GM12878 (cell line): ENCODE measurements around the gene KIFAP3. TPM values are rescaled to one million over a fixed set of nuclear protein-coding genes. Genes with fewer than 3 reads are reported as not detected.
"Not testable (repeated sequence)": the region's sequence is repeated elsewhere in the genome, so short reads cannot be mapped to it uniquely, and the experiment has no call there.

Source experiments
- ATAC-seq: fragments of 200-7000 bp; cut with Tn5 transposase; 3 replicates; pipeline ENCODE4 v1.9.1; 2020; ENCODE audit warnings: mild to moderate bottlenecking, moderate library complexity
- BruUV-seq: library from RNA; stranded (reverse); fragments of 400-500 nt; replicated peaks from 2 replicates; lab custom pipeline; 2021; lab: Mats Ljungman, UMichigan
- CTCF ChIA-PET: fragments of 300-600 bp; sonication (Branson Sonifier 250); formaldehyde crosslinking; extraction: SDS; loops from one replicate; lab custom pipeline; 2021; ENCODE audit warnings: inconsistent platforms; lab: Yijun Ruan, JAX
- POLR2A ChIA-PET: fragments of 350-600 bp; formaldehyde crosslinking; extraction: SDS; loops from one replicate; lab custom pipeline; 2021; ENCODE audit warnings: inconsistent platforms; lab: Charles Lee
- RAD21 ChIA-PET: fragments of 300-600 bp; sonication (Branson Sonifier 250); formaldehyde crosslinking; loops from one replicate; lab custom pipeline; 2023; ENCODE audit warnings: antibody characterized with exemption; ENCODE audit not compliant: unreplicated experiment; lab: Charles Lee
- SMC1A ChIA-PET: fragments of 300-600 bp; sonication (Branson Sonifier 250); formaldehyde crosslinking; loops from one replicate; lab custom pipeline; 2023; ENCODE audit not compliant: unreplicated experiment, uncharacterized antibody; lab: Charles Lee
- DNase-seq: peaks from one replicate; pipeline ENCODE4 v3.0.0-alpha.2; 2011; ENCODE audit warnings: low read depth, low spot score
- FAIRE-seq: peaks from 3 replicates; lab custom pipeline; 2011; peaks lifted over from hg19 to GRCh38; lab: Jason Lieb, UNC
- H2AFZ ChIP-seq: 2 replicates; pipeline ENCODE4 v1.6.0; 2011; ENCODE audit warnings: low read depth, low read length, control low read depth; ENCODE audit not compliant: control insufficient read depth
- H3K27ac ChIP-seq: 2 replicates; pipeline ENCODE4 v1.5.1; 2011; ENCODE audit warnings: control low read depth; ENCODE audit not compliant: control insufficient read depth, insufficient read depth
- H3K27me3 ChIP-seq, 2 experiments: replicated peaks in 1 of 2; 2 replicates each; pipeline versions ENCODE4 v1.6.0 to v1.6.1; 2011; ENCODE audit warnings: low read length in 1 of 2; ENCODE audit not compliant: control insufficient read depth in 2 of 2, insufficient read depth in 2 of 2
- H3K36me3 ChIP-seq, 2 experiments: 2 replicates each; pipeline ENCODE4 v1.5.1; 2011; ENCODE audit warnings: low read length in 1 of 2; ENCODE audit not compliant: control insufficient read depth in 2 of 2, insufficient read depth in 2 of 2
- H3K4me1 ChIP-seq: 2 replicates; pipeline ENCODE4 v1.6.1; 2011; ENCODE audit warnings: mild to moderate bottlenecking, low read length, moderate library complexity, mixed read lengths; ENCODE audit not compliant: control insufficient read depth, insufficient read depth
- H3K4me2 ChIP-seq: 2 replicates; pipeline ENCODE4 v1.6.0; 2011; ENCODE audit warnings: control low read depth; ENCODE audit not compliant: control insufficient read depth, insufficient read depth
- H3K4me3 ChIP-seq: fragments of 200-600 bp; sonication (generic); 2 replicates; pipeline ENCODE4 v1.5.1; 2016
- H3K79me2 ChIP-seq: 2 replicates; pipeline ENCODE4 v1.6.0; 2011; ENCODE audit warnings: low read length; ENCODE audit not compliant: control insufficient read depth, insufficient read depth
- H3K9ac ChIP-seq: 2 replicates; pipeline ENCODE4 v1.8.0; 2011; ENCODE audit warnings: low read length, control low read depth, mixed read lengths; ENCODE audit not compliant: control insufficient read depth, insufficient read depth
- H3K9me3 ChIP-seq: replicated peaks from 3 replicates; pipeline ENCODE4 v1.5.1; 2011; ENCODE audit warnings: mild to moderate bottlenecking, low read length; ENCODE audit not compliant: control insufficient read depth, insufficient read depth
- H4K20me1 ChIP-seq: 2 replicates; pipeline ENCODE4 v1.6.0; 2011; ENCODE audit not compliant: control insufficient read depth, insufficient read depth
- ATF2 ChIP-seq: IDR thresholded peaks from 2 replicates; pipeline ENCODE4 v1.6.1; 2012; ENCODE audit warnings: low read length, inconsistent platforms
- ATF7 ChIP-seq: fragments of 450-650 bp; IDR thresholded peaks from 2 replicates; pipeline ENCODE4 v1.6.1; 2016; ENCODE audit warnings: low read depth, mild to moderate bottlenecking
- BHLHE40 ChIP-seq, 2 experiments: fragments of 450-650 bp in 1 of 2; IDR thresholded peaks; 2 replicates each; pipeline ENCODE4 v1.6.1; 2011 to 2017; ENCODE audit warnings: low read depth in 2 of 2, borderline replicate concordance in 1 of 2, improper control_type of control experiment in 1 of 2, low read length in 1 of 2, mild to moderate bottlenecking in 1 of 2
- CUX1 ChIP-seq: IDR thresholded peaks from 2 replicates; pipeline ENCODE4 v1.6.1; 2012; ENCODE audit warnings: improper control_type of control experiment, low read depth, low read length; ENCODE audit not compliant: insufficient replicate concordance
- IKZF1 ChIP-seq: fragments of 450-650 bp; conservative IDR thresholded peaks from 2 replicates; pipeline ENCODE4 v1.6.1; 2017; ENCODE audit warnings: antibody characterized with exemption, mild to moderate bottlenecking
- MTA3 ChIP-seq: IDR thresholded peaks from 2 replicates; pipeline ENCODE4 v1.6.1; 2012; ENCODE audit warnings: low read length, inconsistent platforms, borderline replicate concordance
- RELB ChIP-seq: fragments of 450-650 bp; IDR thresholded peaks from 2 replicates; pipeline ENCODE4 v1.6.1; 2017; ENCODE audit warnings: low read depth, mild to moderate bottlenecking, moderate library complexity
- WGBS: methylation state at CpG from one replicate; pipeline ENCODE4 v1.1.6; 2016; ENCODE audit warnings: low lambda C conversion rate; ENCODE audit not compliant: insufficient replicate concordance, insufficient coverage; ENCODE audit errors: missing lambda C conversion rate; 5-methylcytosine and 5-hydroxymethylcytosine counted together
- in situ Hi-C: fragments of 300-500 bp; cut with MboI; formaldehyde crosslinking; loops from 9 replicates; pipeline ENCODE4 v1.14.3; 2018; ENCODE audit warnings: mixed read lengths
- intact Hi-C: fragments of 100-400 bp; cut with micrococcal nuclease; formaldehyde crosslinking; loops from one replicate; pipeline ENCODE4 v1.14.2; 2022; ENCODE audit not compliant: unreplicated experiment
- polyA plus RNA-seq, 11 experiments: library from polyadenylated mRNA; depleted of rRNA in 4 of 11; unstranded in 6 of 11; stranded (reverse) in 5 of 11; fragments of >200 nt; fragmentation: Nextera tagmentation in 4 of 11; fragmentation: Illumina TruSeq in 1 of 11; extraction: Ambion mirVana in 4 of 11; extraction: Trizol in 1 of 11; gene quantifications; 1 replicate in 1 of 11; 2 replicates in 10 of 11; pipeline versions ENCODE4 v1.2.1 to v1.2.3, GENCODE V29; 2011 to 2016; ENCODE audit warnings: inconsistent platforms in 2 of 11, missing spikeins in 2 of 11, low read depth in 1 of 11
- total RNA-seq, 4 experiments: library from RNA; depleted of rRNA in 3 of 4; stranded (reverse); fragments of >200 nt in 3 of 4; fragmentation: Illumina TruSeq in 1 of 4; extraction: Trizol in 1 of 4; gene quantifications; 2 replicates each; pipeline versions ENCODE4 v1.2.1 to v1.2.3, GENCODE V29; 2013 to 2021

The KIFAP3 gene
- total and polyA plus RNA-seq, 10 of the 15 experiments (the other 5 are each of a cell fraction or from before 2014, with no cell fraction given) = 13.7 to 100 (median 18.9) TPM

DNA sequence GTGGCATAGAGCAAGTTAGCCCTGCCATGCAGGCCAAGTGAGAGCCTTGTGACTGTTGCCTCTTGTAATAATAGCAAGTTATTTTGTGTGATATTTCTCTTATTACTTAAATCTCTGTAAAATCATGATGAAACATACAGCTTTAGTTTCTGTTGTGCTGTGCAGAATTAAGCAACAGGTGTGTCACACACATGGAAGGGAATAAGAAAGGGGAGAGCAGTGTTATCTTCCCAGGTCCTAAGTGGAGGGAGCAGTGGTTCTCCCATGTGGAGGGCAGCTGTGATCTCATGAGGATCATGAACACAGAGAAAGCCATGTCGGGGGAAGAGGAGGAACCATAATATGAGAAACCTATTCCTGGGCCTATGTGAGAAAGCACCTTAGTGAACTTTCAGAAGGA, 155.6 kb downstream of the KIFAP3 start (continued):
- TF ChIP-seq MTA3 (no peak), CUX1 (no peak)

- ChIA-PET CTCF (interaction anchor here (0.6 to 4.9 kb wide), 4 partner anchors 9 to 93 kb away, joined by 3 to 26 read pairs (median 11); partner anchors contain the start of gene SCYL3), RAD21 (interaction anchor here (1.0 to 6.9 kb wide), 6 partner anchors 9 to 156 kb away, joined by 3 to 104 read pairs (median 4); partner anchors contain the start of genes KIFAP3 and SCYL3), SMC1A (interaction anchor here (0.7 to 10.5 kb wide), 7 partner anchors 9 to 615 kb away, joined by 3 to 165 read pairs (median 4); partner anchors contain the start of gene SCYL3), POLR2A (interaction anchor here (3.4 to 7.3 kb wide), 2 partner anchors 10 to 24 kb away, joined by 14 to 104 read pairs; partner anchors contain the start of gene SCYL3)
- FAIRE-seq, BruUV-seq, H3K27me3 ChIP-seq, H3K36me3 ChIP-seq, H4K20me1 ChIP-seq, DNase-seq, H3K9me3 ChIP-seq, H3K79me2 ChIP-seq: not testable (repeated sequence)
- in situ Hi-C loops (loop anchor here (5.0 kb wide), 1 partner anchor 614 kb away; the partner anchor contains the start of gene GORAB), intact Hi-C loops (loop anchor here (5.0 kb wide), 1 partner anchor 154 kb away; the partner anchor contains the start of gene KIFAP3)
- Histone ChIP-seq H2AFZ (peak overlapping the region; percentile 24; the same call in 1 of the 2 replicates), H3K27ac (peak overlapping the region; percentile 73), H3K9ac (peak overlapping the region; percentile 35), H3K4me1 (peaks cover 40% of the 10 kb centered on the region), H3K4me3 (0 out of 2 replicates have a peak overlapping the region, but pooled peaks have one; percentile 25), H3K4me2 (peak overlapping the region; percentile 39)
- ATAC-seq = peak; percentile 38
- WGBS = 98% methylated on average over 9 of the region's 9 CpGs
- peak; percentile 21; the same call in 1 of the 2 replicates for TF ChIP-seq RELB
- TF ChIP-seq ATF7 = 0 out of 2 replicates have a peak, but pooled peaks have one; percentile 11
- peak; percentile 35; the same call in 1 of the 2 replicates for TF ChIP-seq IKZF1
- peak; percentile 35; the same call in 1 of the 2 replicates for TF ChIP-seq ATF2
- peak in 1 of 2 experiments; percentile 63; a peak in 2 of 4 replicates for TF ChIP-seq BHLHE40 (IDR thresholded peaks at IDR 0.05; ENCODE audit: borderline replicate concordance in 1 of 2, low read depth in 2 of 2, low read length in 1 of 2)
Observed at GRCh38 chr1:169918220-169918619, 156.3 kb downstream of the KIFAP3 start.
